Activated CD8-positive, alpha-beta memory T cell treated with anti-CD3 and anti-CD28 coated beads, Interleukin-2, amount 50 U/mL, for 4 hours (primary cell): ENCODE results near the gene GALNT1.
"Not testable (repeated sequence)": the region's sequence is repeated elsewhere in the genome, so short reads cannot be mapped to it uniquely, and the experiment has no call there.

Experiments used
- DNase-seq: peaks from one replicate; pipeline ENCODE4 v3.0.0-alpha.2; 2020

GALNT1 gene

GRCh38 chr18:35581546-35581897 is at the start of gene GALNT1:
Gene GALNT1 (plus strand): TSS chr18:35581740. CDS start chr18:35654663, 72,923 bp downstream.
- no peak for DNase-seq

- no peak for DNase-seq
Measured at GRCh38 chr18:35533916-35534405, 47.6 kb upstream of the GALNT1 start.

GRCh38 chr18:35535297-35535696 is 46.2 kb upstream of the GALNT1 start:
- no peak for DNase-seq

DNA sequence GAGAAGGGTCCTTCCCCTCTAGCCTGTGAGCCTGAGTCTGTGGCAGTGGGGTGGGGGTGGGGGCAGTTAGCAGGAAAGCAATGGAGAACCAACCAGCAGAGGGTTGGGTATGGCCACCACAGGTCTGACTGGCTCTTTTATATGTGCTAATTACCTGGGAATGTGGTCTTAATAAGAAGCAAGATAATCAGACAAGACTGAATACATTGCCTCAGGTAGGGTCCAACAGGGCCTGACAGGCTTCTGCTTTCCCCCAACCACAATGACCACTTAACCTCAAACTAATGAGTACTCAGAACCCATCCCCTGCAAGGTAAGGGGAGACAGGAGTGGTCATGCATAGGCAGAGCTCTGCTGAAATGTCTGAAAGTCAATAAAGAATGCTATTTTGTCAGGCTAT is 39.2 kb upstream of the GALNT1 start:
- DNase-seq: no peak

GRCh38 chr18:35547008-35547605 is 34.4 kb upstream of the GALNT1 start:
- DNase-seq: no peak

DNA sequence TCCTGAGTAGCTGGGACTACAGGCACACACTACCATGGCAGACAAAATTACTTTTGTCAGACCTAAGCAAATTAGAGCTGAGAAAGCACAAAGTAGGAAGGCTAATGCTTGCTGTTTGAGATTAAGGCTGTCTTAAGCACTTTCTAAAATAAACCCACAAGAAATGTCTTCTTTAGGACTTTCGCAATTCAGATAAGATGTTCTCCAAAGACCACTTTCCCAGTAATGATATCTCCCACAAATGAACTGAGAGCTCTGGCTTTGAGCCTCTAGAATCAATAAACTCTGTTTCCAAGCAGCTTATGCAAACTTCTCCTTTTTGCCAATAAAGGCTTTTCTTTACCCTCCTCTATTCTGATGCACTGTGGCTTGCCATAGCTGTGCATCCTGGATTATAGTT is 32.0 kb upstream of the GALNT1 start:
- no peak for DNase-seq

GRCh38 chr18:35553300-35553699 is 28.2 kb upstream of the GALNT1 start:
- no peak for DNase-seq

DNA sequence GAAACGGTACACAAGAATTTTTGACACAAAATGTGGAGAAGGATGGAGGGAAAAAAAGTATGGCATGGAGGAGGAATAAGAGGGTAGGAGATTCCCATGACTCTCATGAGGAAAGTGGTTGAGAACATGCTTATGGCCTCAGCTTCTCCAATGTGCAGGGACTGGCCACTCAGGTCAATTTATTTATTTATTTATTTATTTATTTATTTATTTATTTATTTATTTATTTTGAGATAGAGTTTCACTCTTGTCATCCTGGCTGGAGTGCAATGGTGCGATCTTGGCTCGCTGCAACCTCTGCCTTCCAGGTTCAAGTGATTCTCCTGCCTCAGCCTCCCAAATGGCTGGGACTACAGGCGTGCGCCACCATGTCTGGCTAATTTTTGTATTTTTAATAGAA is 26.0 kb upstream of the GALNT1 start:
- DNase-seq: not testable (repeated sequence)

DNA sequence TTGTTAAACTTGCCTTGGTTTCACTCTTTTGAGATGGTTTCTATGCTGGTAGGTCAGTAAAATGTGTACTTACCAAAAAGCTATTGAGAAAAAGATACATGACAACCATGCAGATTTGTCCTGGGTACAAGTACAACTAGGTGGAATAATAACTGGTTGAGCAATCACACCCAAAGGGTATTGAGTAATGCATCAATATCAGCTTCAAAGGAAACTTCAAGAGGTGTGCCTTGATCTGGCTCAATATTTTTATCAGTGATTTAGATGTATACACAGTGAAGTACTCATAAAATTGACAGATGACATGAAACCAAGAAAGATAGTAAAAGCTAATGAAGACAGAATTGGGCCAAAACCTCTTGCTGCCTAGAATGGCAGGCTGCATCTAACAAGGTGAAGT is 21.7 kb upstream of the GALNT1 start:
- DNase-seq: no peak

GRCh38 chr18:35564795-35565453 is 16.6 kb upstream of the GALNT1 start:
- DNase-seq: no peak

- no peak for DNase-seq
Measured at GRCh38 chr18:35566019-35566418, 15.5 kb upstream of the GALNT1 start.

GRCh38 chr18:35570182-35570581 is 11.4 kb upstream of the GALNT1 start:
- DNase-seq: no peak

- no peak for DNase-seq
Measured at GRCh38 chr18:35571138-35571537, 10.4 kb upstream of the GALNT1 start.

DNA sequence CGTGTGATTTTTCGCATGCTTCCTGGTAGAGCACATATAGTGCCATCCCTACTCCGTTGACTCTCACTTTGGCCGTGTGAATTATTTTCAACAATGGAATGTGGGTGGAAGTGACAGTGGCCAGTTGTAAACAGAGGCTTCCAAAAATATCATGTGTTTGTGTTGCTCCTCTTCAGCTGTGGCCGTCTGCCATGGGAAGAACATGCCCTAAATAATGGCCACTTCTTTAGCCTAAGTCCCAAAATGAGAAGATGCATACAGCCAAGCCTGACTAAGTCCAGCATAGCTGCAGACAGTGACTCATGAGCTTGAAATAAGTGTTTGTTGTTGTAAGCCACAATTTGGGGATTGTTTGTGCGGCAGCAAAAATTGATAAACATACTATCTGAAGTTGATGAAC is 8.9 kb upstream of the GALNT1 start:
- no peak for DNase-seq

- DNase-seq: no peak
Measured at GRCh38 chr18:35573531-35573930, 8.0 kb upstream of the GALNT1 start.

- DNase-seq: not testable (repeated sequence)
Measured at GRCh38 chr18:35576240-35576845, 5.2 kb upstream of the GALNT1 start.

DNA sequence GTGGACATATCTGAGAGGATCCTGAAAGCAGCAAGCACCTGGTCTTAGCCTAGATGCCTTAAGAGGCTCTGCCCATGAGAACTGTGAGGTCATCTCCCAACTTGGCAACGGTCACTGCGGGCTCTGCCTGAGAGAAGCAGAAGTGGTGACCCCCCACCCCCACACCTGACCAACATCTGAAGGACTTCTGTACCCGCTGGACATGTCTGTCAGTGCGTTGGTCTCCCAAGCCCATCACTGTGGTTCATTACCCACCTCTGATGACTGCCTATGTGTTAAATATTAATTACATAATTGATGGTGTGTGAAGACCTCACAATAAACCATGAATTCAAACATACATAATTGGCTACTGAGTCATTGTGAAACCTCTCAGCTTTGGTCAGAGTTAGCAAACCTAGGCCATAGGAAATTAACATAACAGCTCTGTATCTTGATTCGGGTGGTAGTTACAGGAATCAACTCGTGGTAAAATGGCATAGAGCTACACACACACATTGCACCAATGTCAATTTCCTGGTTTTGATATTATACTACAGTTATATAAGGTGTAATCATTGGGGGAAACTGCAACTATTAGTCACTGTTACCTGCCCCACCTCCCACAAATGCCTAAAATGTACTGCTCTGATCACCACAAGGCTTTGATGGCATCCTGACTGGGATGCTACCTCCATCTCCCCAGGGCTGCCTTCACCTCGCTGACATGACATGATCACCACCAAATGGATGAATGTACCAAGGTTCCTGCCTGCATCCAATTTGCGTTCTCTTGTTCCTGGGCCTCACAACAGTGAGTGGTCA is 4.3 kb upstream of the GALNT1 start:
- DNase-seq: no peak

- DNase-seq: no peak
Measured at GRCh38 chr18:35578481-35578880, 3.1 kb upstream of the GALNT1 start.

DNA sequence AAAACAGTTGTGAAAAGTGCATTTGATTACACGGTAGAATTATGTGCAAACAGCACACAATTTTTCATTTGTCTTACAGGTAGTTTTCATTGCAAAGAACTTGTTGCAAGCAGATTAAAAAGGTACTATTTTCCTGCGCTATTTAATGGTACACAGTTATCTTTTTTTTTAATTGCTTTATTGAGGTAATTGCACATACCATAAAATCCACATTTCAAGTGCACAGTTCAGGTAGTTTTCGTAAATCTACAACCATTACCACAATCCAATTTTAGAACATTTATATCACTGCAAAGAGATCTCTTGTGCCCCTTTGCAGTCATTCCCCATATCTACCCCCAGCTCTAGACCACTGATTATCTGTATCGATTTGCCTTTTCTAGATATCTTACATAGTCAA is 2.6 kb upstream of the GALNT1 start:
- no peak for DNase-seq

DNA sequence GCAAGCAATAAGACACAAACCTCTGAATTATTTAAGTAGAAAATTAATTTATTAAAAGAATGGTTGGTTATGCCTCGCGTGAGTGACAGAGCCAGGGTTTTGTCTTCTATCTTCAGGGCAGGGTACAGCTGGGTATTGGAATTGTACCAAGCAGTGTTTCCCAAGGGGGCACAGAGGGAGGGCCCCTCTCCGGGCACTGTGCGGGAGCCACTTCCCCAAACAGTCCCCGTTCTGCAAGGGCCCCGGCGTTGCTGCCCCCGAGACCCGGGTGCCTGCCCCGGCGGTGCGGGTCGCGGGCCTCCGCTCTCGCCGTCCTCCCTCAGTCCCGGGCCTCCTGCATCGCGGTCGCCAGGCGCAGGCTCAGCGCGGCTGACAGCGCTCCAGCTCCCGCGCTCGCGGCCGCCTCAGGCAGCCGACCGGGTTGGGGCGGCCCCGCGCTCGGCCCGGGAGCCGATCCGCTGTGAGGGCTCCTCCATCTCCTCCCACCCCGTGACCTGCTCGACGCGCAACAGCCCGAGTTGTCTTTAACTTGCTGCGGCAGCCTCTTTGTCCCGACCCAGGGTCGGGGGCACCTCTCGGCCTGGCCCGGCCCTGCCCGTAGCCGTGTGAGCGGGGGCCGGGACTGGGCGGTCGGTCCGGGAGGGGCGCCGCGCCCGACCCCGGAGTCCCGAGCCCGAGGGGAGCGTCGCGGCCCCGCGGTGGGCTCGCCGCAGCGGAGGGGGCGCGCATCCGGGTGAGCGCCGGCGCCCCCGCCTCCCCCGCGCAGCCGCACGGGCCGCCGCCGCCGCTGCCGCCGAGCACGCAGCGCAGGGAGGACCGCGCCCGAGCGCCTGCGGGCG is 620 bp upstream of the GALNT1 start:
- peak; percentile 59 for DNase-seq

DNA sequence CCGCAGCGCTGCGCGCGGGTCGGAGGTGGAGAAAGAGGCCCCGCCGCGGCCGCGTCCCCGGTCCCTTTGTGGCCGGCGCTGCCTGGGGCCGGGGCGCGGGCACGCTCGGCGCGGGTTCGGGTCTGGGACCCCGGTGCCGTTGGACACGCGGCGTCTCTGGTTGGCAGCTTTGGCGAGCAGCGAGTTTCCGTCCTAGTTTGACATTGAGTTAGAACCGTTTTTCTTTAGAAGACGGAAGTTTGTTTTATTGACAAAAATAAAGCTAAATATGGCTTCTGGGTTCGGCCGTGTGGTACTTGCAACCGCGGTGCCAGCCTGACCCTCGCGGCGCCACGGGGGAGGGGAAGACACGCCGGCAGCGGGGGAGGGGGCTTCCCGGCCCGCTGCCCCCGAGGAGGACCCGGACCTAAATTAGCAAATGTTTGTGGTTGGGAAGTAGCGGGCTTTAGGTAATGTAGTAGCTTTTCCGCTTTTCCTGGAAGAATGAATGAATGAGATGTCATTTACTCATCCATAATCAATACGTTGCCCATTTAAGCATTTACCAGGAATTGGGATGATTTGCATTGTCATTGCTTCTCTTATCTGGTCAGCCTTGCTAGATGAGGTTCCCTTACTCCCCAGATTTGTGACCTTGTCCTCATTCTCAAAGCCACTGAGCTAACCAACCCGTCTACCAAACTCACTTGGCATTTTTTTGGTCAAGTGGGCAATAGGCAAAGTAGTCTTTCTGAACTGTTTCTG is 530 bp downstream of the GALNT1 start:
- DNase-seq: peak; percentile 27
